ENCODE data around the gene SLC9A3. TPM values are rescaled to one million over a fixed set of nuclear protein-coding genes. Genes with fewer than 3 reads are reported as not detected.
A peak's percentile ranks its signal among the peaks of the same experiment; 100 is the strongest.
"Not testable (repeated sequence)": the region's sequence is repeated elsewhere in the genome, so short reads cannot be mapped to it uniquely, and the experiment has no call there.

SLC9A3 gene
- total RNA-seq, 2 donors from 2014 or later = 0.21 to 1.1 TPM

GRCh38 chr5:494667-495255 is 29.5 kb downstream of the SLC9A3 start:
- DNase-seq (ENCODE audit: low spot score) (no peak), ATAC-seq (no peak)
- Mint-ChIP-seq H3K27ac (no peak overlapping the region), H3K4me1 (ENCODE audit: low read depth in 2 of 2) (peaks cover 0 to 3% of the 10 kb centered on the region in 2 donors), H3K9me3 (no peaks in the 10 kb centered on the region), H3K27me3 (peaks cover 0 to 5% of the 10 kb centered on the region in 2 donors), H3K4me3 (no peak overlapping the region), H3K36me3 (no peaks in the 10 kb centered on the region)

GRCh38 chr5:493758-494157 is 30.5 kb downstream of the SLC9A3 start:
- Mint-ChIP-seq H3K4me1 (ENCODE audit: low read depth in 2 of 2) (peaks cover 0 to 3% of the 10 kb centered on the region in 2 donors), H3K9me3 (no peaks in the 10 kb centered on the region), H3K27ac (no peak overlapping the region), H3K27me3 (peaks cover 0 to 5% of the 10 kb centered on the region in 2 donors), H3K36me3 (no peaks in the 10 kb centered on the region), H3K4me3 (no peak overlapping the region)
- DNase-seq (ENCODE audit: low spot score) (no peak), ATAC-seq (peak; percentile 8 to 29)

DNA sequence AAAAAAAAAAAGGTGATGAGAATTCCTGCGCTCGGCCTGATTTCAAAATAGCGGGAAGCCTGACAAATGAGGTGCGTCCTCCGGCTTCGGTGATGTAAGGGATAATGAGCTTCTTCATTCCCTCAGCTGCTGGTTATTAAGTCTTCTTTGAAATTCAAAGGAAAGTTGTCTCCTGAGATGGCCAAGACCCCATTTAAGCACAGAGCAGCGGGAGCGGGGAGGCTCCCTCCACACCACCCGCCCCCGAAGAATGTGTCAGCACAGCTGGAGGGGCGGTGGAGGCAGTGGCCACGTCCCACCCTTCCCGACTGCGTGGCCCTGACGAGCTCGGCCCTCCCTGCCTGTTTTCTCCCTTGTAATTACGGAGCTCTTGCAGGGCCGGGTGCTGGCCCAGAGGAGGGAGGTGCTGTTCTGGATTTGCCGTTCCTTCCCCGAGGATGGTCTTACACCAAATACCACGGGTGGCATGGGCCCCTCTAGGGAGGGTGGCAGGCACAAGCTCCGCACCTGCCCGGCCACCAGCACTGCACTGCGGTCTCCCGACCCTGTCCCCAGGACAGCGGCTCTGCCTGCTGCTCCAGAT is 31.0 kb downstream of the SLC9A3 start:
- DNase-seq (ENCODE audit: low spot score) (no peak), ATAC-seq (peak in 1 of 2 donors; percentile 2)
- peaks cover 0 to 3% of the 10 kb centered on the region in 2 donors for H3K4me1 Mint-ChIP-seq (ENCODE audit: low read depth in 2 of 2)
- no peak overlapping the region for H3K4me3 Mint-ChIP-seq
- no peak overlapping the region for H3K27ac Mint-ChIP-seq
- H3K36me3 Mint-ChIP-seq = no peaks in the 10 kb centered on the region
- H3K9me3 Mint-ChIP-seq = no peaks in the 10 kb centered on the region
- peaks cover 0 to 4% of the 10 kb centered on the region in 2 donors for H3K27me3 Mint-ChIP-seq

DNA sequence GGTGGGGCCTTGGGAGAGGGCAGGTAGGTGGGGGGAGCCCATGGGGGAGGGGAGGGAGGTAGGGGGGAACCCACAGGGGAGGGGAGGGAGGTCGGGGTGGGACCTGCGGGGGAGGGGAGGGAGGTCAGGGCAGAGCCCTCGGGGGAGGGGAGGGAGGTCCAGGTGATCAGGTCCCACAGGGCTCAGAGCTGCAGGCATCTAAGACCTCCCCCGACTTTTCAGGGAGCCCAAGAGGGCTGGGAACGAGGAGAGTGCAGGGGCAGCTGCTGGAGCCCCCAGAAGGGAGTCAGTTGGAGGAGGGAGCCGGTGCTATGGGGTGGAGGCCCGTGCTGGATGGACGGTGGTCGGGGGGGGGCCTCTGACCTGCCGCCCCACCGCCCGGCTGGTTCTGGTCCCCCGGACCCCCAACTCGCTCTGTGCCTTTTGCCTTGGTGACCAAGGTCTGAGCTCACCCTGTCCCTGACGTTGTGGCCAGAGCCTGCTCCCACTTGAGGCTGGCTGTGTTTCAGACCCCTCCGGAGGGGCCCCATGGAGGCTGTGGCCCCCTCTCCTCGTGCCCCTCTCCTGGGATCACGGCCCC is 31.8 kb downstream of the SLC9A3 start:
- H3K4me1 Mint-ChIP-seq (ENCODE audit: low read depth in 2 of 2) = peaks cover 0 to 4% of the 10 kb centered on the region in 2 donors
- no peak for ATAC-seq
- no peak overlapping the region for H3K4me3 Mint-ChIP-seq
- H3K27me3 Mint-ChIP-seq = no peaks in the 10 kb centered on the region
- H3K9me3 Mint-ChIP-seq = no peaks in the 10 kb centered on the region
- no peaks in the 10 kb centered on the region for H3K36me3 Mint-ChIP-seq
- no peak overlapping the region for H3K27ac Mint-ChIP-seq
- DNase-seq (ENCODE audit: low spot score) = no peak

DNA sequence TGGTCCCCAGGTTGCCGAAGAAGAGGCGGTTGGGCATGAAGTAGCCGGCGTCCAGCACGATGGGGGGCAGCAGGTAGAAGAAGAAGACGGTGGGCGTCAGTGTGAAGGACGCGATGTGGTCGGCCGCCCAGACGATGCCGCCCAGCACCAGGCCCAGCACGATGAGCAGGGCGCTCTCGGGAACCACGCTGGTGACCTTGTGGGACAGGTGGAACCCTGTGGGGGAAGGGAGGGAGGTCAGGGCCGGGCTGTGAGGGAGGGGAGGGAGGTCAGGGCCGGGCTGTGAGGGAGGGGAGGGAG is 32.4 kb downstream of the SLC9A3 start:
- H3K4me3 Mint-ChIP-seq = no peak overlapping the region
- peaks cover 0 to 5% of the 10 kb centered on the region in 2 donors for H3K4me1 Mint-ChIP-seq (ENCODE audit: low read depth in 2 of 2)
- H3K9me3 Mint-ChIP-seq = no peaks in the 10 kb centered on the region
- no peak overlapping the region for H3K27ac Mint-ChIP-seq
- ATAC-seq (no peak), DNase-seq (ENCODE audit: low spot score) (no peak)
- H3K27me3 Mint-ChIP-seq = no peaks in the 10 kb centered on the region
- no peaks in the 10 kb centered on the region for H3K36me3 Mint-ChIP-seq

DNA sequence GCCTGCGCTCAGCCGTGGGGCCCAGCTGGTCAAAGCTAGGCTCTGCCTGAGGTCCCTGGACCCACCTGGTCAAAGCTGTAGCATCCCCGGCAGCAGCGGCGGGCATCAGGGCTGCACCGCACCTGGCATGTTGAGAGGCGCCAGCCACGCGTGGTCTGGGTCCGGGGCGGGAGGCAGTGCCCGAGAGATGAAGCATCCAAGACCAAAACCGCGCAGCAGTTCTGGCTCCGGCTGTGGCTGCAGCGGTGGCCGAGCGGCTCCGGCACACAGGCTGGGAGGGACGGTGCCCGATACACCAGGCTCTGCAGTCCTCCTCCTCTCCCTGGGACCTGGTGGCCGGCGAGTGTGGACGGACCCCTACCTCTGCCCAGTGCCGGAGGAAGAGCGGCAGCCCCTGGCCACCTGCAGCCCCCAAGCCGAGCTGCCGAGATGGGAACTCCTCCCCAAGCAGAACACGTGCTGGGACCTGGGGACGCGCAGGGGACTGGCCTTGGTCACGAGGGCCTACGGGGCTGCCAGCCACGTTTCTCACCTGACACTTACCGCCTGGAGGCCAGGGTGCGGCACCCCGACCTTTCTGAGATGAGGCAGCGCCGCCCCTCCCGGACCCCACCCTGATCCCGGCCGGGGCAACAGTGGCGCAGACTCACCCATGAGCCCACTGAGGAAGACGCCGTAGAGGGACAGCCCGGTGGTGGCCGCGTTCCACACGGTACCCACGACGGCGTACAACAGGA is 33.0 kb downstream of the SLC9A3 start:
- no peaks in the 10 kb centered on the region for H3K9me3 Mint-ChIP-seq
- ATAC-seq = no peak
- no peaks in the 10 kb centered on the region for H3K27me3 Mint-ChIP-seq
- H3K4me3 Mint-ChIP-seq = no peak overlapping the region
- DNase-seq (ENCODE audit: low spot score) = no peak
- H3K27ac Mint-ChIP-seq = no peak overlapping the region
- peaks cover 0 to 7% of the 10 kb centered on the region in 2 donors for H3K4me1 Mint-ChIP-seq (ENCODE audit: low read depth in 2 of 2)
- no peaks in the 10 kb centered on the region for H3K36me3 Mint-ChIP-seq

DNA sequence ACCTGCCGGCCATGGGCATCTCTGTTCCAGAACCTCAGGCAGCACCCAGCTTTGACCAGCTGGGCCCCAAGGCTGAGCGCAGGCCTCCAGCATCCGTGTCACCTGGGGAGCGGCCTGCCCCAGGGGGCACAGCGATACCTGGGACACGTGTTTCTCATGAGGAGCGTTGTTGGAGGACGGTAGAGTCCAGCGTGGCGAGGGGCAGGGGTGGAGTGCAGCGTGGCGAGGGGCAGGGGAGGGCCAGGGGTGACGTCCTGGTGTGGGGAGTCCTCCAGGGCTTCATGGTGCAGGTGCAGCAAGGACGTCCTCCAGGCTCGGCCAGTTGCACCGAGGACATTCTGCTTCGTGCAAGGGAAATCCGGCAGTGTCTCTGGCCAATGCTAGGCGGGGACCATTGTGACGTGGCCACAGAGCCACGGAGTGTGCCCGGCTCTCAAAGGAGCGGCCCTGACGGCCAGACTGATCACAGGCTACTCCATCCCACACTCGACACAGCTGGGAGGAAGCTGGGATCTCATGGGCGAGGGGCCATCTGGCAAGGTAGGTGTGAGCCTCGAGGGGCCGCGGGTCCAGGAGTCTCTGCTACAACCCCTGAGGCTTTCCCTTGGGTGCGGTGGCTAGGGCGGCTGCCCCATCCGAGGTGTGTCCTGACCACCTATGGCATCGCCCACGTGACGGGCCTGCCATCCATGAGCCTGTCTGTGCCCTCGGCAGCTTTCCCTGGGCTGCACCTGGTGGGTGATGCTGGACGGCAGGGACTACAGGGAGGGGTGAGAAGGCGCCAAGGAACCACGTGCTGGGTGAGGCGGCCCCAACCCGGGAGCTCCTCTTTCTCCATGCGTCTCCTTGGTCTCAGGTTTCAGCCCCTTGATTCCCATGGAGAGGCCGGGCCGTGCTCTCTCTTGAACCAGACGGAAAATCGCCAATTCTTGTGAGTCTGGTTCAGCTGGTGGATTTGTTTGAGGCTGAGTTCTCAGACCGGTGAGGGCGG is 33.8 kb downstream of the SLC9A3 start:
- Mint-ChIP-seq H3K4me3 (no peak overlapping the region), H3K4me1 (ENCODE audit: low read depth in 2 of 2) (peaks cover 0 to 9% of the 10 kb centered on the region in 2 donors), H3K9me3 (no peaks in the 10 kb centered on the region), H3K27me3 (no peaks in the 10 kb centered on the region), H3K36me3 (no peaks in the 10 kb centered on the region), H3K27ac (no peak overlapping the region)
- DNase-seq (ENCODE audit: low spot score) = no peak
- no peak for ATAC-seq

- DNase-seq (ENCODE audit: low spot score) (no peak), ATAC-seq (no peak)
- Mint-ChIP-seq H3K36me3 (no peaks in the 10 kb centered on the region), H3K9me3 (no peaks in the 10 kb centered on the region), H3K4me3 (no peak overlapping the region), H3K27me3 (no peaks in the 10 kb centered on the region), H3K27ac (no peak overlapping the region), H3K4me1 (ENCODE audit: low read depth in 2 of 2) (peaks cover 0 to 9% of the 10 kb centered on the region in 2 donors)
Observed at GRCh38 chr5:489689-490080, 34.6 kb downstream of the SLC9A3 start.

- no peak overlapping the region for H3K4me3 Mint-ChIP-seq
- ATAC-seq = no peak
- H3K27ac Mint-ChIP-seq = no peak overlapping the region
- H3K27me3 Mint-ChIP-seq = no peaks in the 10 kb centered on the region
- peaks cover 0 to 9% of the 10 kb centered on the region in 2 donors for H3K4me1 Mint-ChIP-seq (ENCODE audit: low read depth in 2 of 2)
- no peaks in the 10 kb centered on the region for H3K9me3 Mint-ChIP-seq
- no peaks in the 10 kb centered on the region for H3K36me3 Mint-ChIP-seq
- DNase-seq (ENCODE audit: low spot score) = no peak
Observed at GRCh38 chr5:488744-489688, 35.2 kb downstream of the SLC9A3 start.

- Mint-ChIP-seq H3K4me3 (no peak overlapping the region), H3K36me3 (no peaks in the 10 kb centered on the region), H3K27ac (no peak overlapping the region)
Observed at GRCh38 chr5:488241-488640, 36.0 kb downstream of the SLC9A3 start.

DNA sequence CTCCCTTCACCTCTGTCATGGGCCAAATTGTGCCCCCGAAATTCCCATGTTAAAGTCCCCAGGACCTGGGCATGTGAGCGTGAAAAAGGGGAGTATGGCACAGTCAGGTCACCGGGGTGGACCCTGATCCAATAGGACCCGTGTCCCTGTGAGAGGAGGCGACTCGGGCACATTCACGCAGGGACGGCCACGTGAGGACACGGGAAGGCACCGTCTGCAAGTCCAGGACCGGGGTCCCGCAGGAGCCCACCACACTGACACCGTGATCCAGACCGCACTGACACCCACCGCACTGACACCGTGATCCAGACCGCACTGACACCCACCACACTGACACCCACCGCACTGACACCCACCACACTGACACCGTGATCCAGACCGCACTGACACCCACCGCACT is 37.7 kb downstream of the SLC9A3 start:
- H3K27ac Mint-ChIP-seq; H3K27me3 Mint-ChIP-seq; H3K36me3 Mint-ChIP-seq; H3K4me3 Mint-ChIP-seq; ATAC-seq; H3K9me3 Mint-ChIP-seq; H3K4me1 Mint-ChIP-seq (ENCODE audit: low read depth in 2 of 2); DNase-seq (ENCODE audit: low spot score): not testable (repeated sequence)

More at GRCh38 chr5:488241-488640, 36.0 kb downstream of the SLC9A3 start:
- ATAC-seq (no peak), DNase-seq (ENCODE audit: low spot score) (no peak)
- Mint-ChIP-seq H3K27me3 (no peaks in the 10 kb centered on the region), H3K9me3 (no peaks in the 10 kb centered on the region), H3K4me1 (ENCODE audit: low read depth in 2 of 2) (peaks cover 0 to 9% of the 10 kb centered on the region in 2 donors)

- ATAC-seq = no peak
- H3K4me3 Mint-ChIP-seq = no peak overlapping the region
Observed at GRCh38 chr5:485946-486491, 38.2 kb downstream of the SLC9A3 start.

More at GRCh38 chr5:485946-486491, 38.2 kb downstream of the SLC9A3 start:
- no peak overlapping the region for H3K27ac Mint-ChIP-seq
- H3K27me3 Mint-ChIP-seq = no peaks in the 10 kb centered on the region
- no peak for DNase-seq (ENCODE audit: low spot score)
- H3K9me3 Mint-ChIP-seq = no peaks in the 10 kb centered on the region
- H3K36me3 Mint-ChIP-seq = no peaks in the 10 kb centered on the region
- H3K4me1 Mint-ChIP-seq (ENCODE audit: low read depth in 2 of 2) = peaks cover 0 to 6% of the 10 kb centered on the region in 2 donors

Measured in natural killer cell treated with Interleukin-12 subunit alpha and Interleukin-12 subunit beta and Interleukin-15 and Interleukin-18, amount 100 ng/mL, for 72 hours (primary cell).